Smooth muscle cell (in vitro differentiated cells): ENCODE results near the gene GINS2. TPM values are rescaled to one million over a fixed set of nuclear protein-coding genes. Genes with fewer than 3 reads are reported as not detected.

Experiments
- DNase-seq: peaks from one replicate; lab custom pipeline; 2025; ENCODE audit not compliant: unreplicated experiment; lab: John Stamatoyannopoulos, UW
- H2AFZ ChIP-seq: fragments of 200-600 bp; sonication (generic); 2 replicates; pipeline ENCODE4 v1.6.0; 2016; ENCODE audit warnings: antibody characterized with exemption, low read depth, mild to moderate bottlenecking
- H3F3A ChIP-seq: fragments of 200-600 bp; sonication (generic); 2 replicates; pipeline ENCODE4 v1.6.0; 2017; ENCODE audit warnings: antibody characterized with exemption, low read depth
- H3K27ac ChIP-seq: fragments of 200-600 bp; sonication (generic); 2 replicates; pipeline ENCODE4 v1.5.1; 2016; ENCODE audit warnings: low read depth, mild to moderate bottlenecking
- H3K27me3 ChIP-seq: fragments of 200-600 bp; sonication (generic); 2 replicates; pipeline ENCODE4 v1.6.1; 2016; ENCODE audit warnings: low read depth, mild to moderate bottlenecking
- H3K36me3 ChIP-seq: fragments of 200-600 bp; sonication (generic); 2 replicates; pipeline ENCODE4 v1.5.1; 2016; ENCODE audit warnings: low read depth
- H3K4me1 ChIP-seq: fragments of 200-600 bp; sonication (generic); 2 replicates; pipeline ENCODE4 v1.5.1; 2016; ENCODE audit warnings: low read depth
- H3K4me2 ChIP-seq: fragments of 200-600 bp; sonication (generic); 2 replicates; pipeline ENCODE4 v1.6.0; 2016; ENCODE audit warnings: mild to moderate bottlenecking
- H3K4me3 ChIP-seq: fragments of 200-600 bp; sonication (generic); 2 replicates; pipeline ENCODE4 v1.5.1; 2016; ENCODE audit warnings: mild to moderate bottlenecking
- H3K79me2 ChIP-seq: fragments of 200-600 bp; sonication (generic); 2 replicates; pipeline ENCODE4 v1.6.0; 2016; ENCODE audit warnings: low read depth, mild to moderate bottlenecking
- H3K9ac ChIP-seq: fragments of 200-600 bp; sonication (generic); 2 replicates; pipeline ENCODE4 v1.6.0; 2016; ENCODE audit warnings: low read depth
- H3K9me3 ChIP-seq: fragments of 200-600 bp; sonication (generic); replicated peaks from 2 replicates; pipeline ENCODE4 v1.5.1; 2016; ENCODE audit warnings: low read depth
- H4K20me1 ChIP-seq: fragments of 200-600 bp; sonication (generic); 2 replicates; pipeline ENCODE4 v1.6.0; 2016; ENCODE audit warnings: low read depth
- CTCF ChIP-seq: fragments of 200-600 bp; sonication (generic); IDR thresholded peaks from 2 replicates; pipeline ENCODE4 v1.5.1; 2017; ENCODE audit warnings: borderline replicate concordance, mild to moderate bottlenecking, antibody characterized with exemption; ENCODE audit not compliant: insufficient read depth, poor library complexity, severe bottlenecking
- WGBS: methylation state at CpG from one replicate; pipeline ENCODE4 v1.1.7; 2016; ENCODE audit warnings: low lambda C conversion rate; 5-methylcytosine and 5-hydroxymethylcytosine counted together
- polyA plus RNA-seq: library from polyadenylated mRNA; unstranded; fragments of >200 nt; fragmentation: Nextera tagmentation; extraction: Ambion mirVana; gene quantifications from 2 replicates; pipeline ENCODE4 v1.2.1, GENCODE V29; 2016
- total RNA-seq: library from RNA; depleted of rRNA; stranded (reverse); fragments of >200 nt; gene quantifications from 2 replicates; pipeline ENCODE4 v1.2.3, GENCODE V29; 2014

The GINS2 gene
- total and polyA plus RNA-seq, 2 experiments from 2014 or later = 6.7 to 10.4 TPM

DNA sequence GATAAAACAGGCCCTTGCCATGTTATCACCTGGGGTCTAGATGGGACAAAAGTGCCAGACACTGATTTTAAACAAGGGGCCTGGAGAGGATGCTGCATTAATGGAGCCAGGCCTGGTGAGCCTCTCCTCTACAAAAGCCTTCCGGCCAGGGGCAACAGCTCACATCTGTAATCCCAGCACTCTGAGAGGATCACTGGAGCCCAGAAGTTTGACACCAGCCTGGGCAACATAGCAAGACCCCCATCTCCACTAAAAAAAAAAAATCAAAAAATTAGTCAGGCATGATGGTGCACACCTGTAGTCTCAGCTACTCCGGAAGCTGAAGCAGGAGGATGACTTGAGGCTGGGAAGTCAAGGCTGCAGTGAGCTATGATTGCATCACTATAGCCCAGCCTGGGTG is 3.5 kb downstream of the GINS2 start:
- Histone ChIP-seq H2AFZ (no peak overlapping the region), H3K27ac (no peak overlapping the region), H3K36me3 (no peaks in the 10 kb centered on the region), H3K27me3 (no peaks in the 10 kb centered on the region), H3K9ac (no peak overlapping the region), H4K20me1 (no peaks in the 10 kb centered on the region), H3K4me3 (no peak overlapping the region), H3K4me1 (peaks cover 7% of the 10 kb centered on the region), H3K9me3 (no peaks in the 10 kb centered on the region), H3F3A (no peaks in the 10 kb centered on the region), H3K79me2 (no peaks in the 10 kb centered on the region), H3K4me2 (no peak overlapping the region)
- WGBS = 100% methylated on average over 2 of the region's 2 CpGs
- no peak for TF ChIP-seq CTCF
- no peak for DNase-seq

DNA sequence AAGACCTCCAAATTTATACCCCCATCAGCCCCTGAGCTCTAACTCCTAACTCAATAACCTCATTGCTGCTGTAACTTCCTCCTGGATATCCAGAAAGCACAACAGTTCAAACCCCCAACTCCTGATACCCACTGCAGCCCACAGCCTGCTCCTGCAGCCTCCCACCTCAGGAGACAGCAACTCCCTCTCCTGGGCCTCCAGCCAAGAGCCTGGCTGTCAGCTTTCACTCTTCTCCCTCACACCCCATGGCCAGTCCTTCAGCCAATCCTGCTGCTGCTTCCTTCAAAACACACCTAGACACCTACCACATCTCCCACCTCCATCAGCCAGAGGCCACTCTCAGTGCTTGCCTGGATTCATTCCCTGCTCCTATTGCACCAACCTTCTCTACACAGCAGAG is 5.4 kb downstream of the GINS2 start:
- Histone ChIP-seq H3K27ac (no peak overlapping the region), H3K79me2 (no peaks in the 10 kb centered on the region), H3K27me3 (no peaks in the 10 kb centered on the region), H3K9ac (no peak overlapping the region), H3K36me3 (no peaks in the 10 kb centered on the region), H3K4me3 (no peak overlapping the region), H3K9me3 (no peaks in the 10 kb centered on the region), H3K4me2 (no peak overlapping the region), H4K20me1 (no peaks in the 10 kb centered on the region), H3K4me1 (peaks cover 3% of the 10 kb centered on the region), H3F3A (no peaks in the 10 kb centered on the region), H2AFZ (no peak overlapping the region)
- no peak for DNase-seq
- no peak for TF ChIP-seq CTCF

GRCh38 chr16:85682516-85682915 is 6.2 kb downstream of the GINS2 start:
- TF ChIP-seq CTCF = no peak
- no peak overlapping the region for H3K9ac ChIP-seq
- DNase-seq = no peak
- H4K20me1 ChIP-seq = no peaks in the 10 kb centered on the region
- WGBS = 95% methylated on average over 9 of the region's 9 CpGs
- no peaks in the 10 kb centered on the region for H3K9me3 ChIP-seq
- no peaks in the 10 kb centered on the region for H3K79me2 ChIP-seq
- H3K27me3 ChIP-seq = no peaks in the 10 kb centered on the region
- no peaks in the 10 kb centered on the region for H3K4me1 ChIP-seq
- no peak overlapping the region for H3K27ac ChIP-seq
- no peak overlapping the region for H3K4me2 ChIP-seq
- no peak overlapping the region for H2AFZ ChIP-seq
- H3K36me3 ChIP-seq = no peaks in the 10 kb centered on the region
- no peaks in the 10 kb centered on the region for H3F3A ChIP-seq
- no peak overlapping the region for H3K4me3 ChIP-seq

DNA sequence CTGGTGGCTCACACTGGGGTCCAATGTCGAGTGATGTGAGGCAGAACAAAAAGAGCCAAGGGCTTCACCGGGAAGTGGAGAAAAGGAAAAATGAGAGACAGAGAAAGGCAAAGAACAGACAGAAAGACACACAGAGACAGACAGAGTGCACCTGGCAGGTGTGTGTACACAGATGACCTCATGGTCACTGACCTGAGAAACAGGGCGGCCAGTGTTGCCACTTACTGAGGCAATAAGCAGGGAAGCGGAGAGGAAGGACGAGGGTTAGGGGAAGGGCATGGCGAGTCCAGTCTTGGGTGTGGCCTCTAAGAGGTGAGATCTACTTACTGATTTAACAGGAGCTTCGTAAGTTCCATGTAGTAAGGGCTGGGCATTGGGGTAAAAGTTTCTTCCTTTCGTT is 7.5 kb downstream of the GINS2 start:
- TF ChIP-seq CTCF = no peak
- no peak overlapping the region for H3K27ac ChIP-seq
- H2AFZ ChIP-seq = no peak overlapping the region
- no peaks in the 10 kb centered on the region for H3K79me2 ChIP-seq
- no peak overlapping the region for H3K4me2 ChIP-seq
- no peak overlapping the region for H3K9ac ChIP-seq
- no peaks in the 10 kb centered on the region for H4K20me1 ChIP-seq
- WGBS = 92% methylated on average over 8 of the region's 8 CpGs
- no peaks in the 10 kb centered on the region for H3K4me1 ChIP-seq
- no peaks in the 10 kb centered on the region for H3K9me3 ChIP-seq
- DNase-seq = no peak
- no peak overlapping the region for H3K4me3 ChIP-seq
- no peaks in the 10 kb centered on the region for H3K36me3 ChIP-seq
- no peaks in the 10 kb centered on the region for H3K27me3 ChIP-seq
- H3F3A ChIP-seq = no peaks in the 10 kb centered on the region
